Measurements from ENCODE around the gene XRCC6.
"Not testable (repeated sequence)": the region's sequence is repeated elsewhere in the genome, so short reads cannot be mapped to it uniquely, and the experiment has no call there.

The XRCC6 gene

DNA sequence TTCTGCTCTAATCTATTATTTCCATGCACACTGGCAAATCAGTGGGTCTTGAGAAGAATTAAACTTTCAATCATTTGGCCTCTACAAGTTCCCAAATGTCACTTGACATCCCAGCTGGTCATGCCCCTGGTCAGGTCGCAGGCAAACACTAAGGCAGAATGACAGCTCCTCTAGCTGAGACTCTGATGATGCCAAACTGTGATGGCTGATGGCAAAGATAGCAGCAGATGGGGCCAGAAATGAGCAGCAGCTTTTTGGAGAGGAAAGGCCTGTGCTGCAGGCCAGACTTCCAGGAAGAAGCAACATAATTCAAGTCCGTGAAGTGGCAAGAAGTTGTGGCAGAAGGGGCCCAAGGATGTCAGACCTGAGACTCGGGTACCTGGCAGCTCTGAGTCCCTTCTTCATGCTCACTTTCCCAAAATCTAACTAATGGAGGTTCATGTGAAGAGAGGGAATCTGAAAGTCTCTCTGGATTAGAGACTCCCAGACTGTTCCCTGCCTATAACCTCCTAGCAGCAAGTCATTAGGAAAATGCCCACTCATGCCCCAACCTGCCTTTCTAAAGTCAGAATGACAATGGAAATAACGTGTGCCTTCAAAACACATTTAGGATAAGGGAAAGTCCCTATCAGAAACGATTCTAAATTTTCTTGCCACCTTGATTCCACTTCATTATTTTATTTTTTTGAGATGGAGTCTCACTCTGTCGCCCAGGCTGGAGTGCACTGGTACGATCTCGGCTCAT lies 22.0 kb upstream of the XRCC6 start:
- no peak for DNase-seq

DNA sequence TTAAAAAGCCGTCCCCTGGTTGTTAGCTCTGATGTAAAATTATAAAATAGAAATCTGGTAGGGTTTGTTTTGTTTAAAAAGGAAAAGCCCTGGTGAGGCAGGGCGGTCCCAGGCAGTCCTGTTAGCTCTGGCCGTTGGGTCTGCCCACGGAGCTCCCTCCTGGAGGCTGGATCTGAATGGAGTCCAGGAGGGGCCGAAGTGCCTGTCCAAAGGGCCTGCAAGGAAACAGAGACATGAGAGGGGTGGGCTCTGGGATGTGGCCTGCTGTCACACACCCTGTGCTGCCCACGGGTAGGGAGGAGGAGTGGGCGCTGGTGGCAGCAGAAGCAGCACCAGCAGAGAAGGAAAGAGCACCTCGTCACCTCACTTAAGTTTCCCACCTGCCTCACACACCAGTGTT lies 20.1 kb upstream of the XRCC6 start:
- no peak for DNase-seq

GRCh38 chr22:41603873-41604332 lies 17.2 kb upstream of the XRCC6 start:
- peak; percentile 73 to 77 for DNase-seq

DNA sequence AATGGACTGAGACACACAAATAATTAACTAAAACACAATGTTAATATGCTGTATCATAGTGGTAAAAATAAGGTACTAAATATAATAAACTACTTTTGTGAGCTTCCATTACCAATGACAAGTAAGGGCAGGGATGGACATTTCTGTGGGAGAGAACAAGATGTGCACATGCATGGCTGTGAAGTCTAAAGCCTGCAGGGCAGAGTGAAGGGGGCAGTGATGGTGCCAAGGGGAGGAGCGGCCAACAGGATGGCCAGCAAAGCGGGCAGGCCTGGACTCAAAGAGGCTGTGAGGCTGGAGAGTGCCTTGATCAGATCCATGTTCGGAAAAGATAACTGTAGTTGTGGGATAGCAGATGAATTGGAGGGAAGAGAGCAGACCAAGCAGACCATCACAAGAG lies 12.7 kb upstream of the XRCC6 start:
- no peak for DNase-seq

DNA sequence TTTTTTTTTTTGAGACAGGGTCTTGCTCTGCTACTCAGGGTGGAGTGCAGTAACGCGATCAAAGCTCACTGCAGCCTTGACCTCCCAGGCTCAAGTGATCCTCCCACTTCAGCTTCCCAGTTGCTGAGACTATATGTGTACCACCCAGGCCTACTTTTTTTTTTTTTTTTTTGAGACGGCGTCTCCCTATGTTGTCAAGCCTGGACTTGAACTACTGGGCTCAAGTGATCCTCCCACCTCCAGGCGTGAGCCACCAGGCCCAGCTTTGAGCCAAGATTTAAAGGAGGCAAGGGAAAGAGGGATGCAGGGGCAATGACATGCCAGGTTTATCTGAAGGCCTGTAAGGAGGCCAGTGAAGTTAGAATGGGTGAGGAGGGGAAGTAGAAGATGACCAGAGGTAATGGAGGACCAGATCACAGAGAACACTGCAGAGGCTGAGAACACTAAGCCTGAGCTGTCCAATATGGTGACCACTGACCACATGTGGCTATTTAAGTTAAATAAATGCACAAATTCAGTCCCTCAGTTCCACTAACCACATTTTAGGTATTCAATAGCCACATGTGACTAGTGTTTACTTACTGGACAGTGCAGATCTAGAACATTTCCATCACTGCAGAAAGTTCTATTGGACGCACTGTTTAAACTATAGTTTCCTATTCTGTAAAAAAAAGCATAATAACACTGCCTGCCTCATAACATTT lies 8.3 kb upstream of the XRCC6 start:
- DNase-seq: no peak

GRCh38 chr22:41613456-41613855 lies 7.6 kb upstream of the XRCC6 start:
- DNase-seq: no peak

GRCh38 chr22:41619979-41620588 lies 1.0 kb upstream of the XRCC6 start:
- peak; percentile 69 to 73 for DNase-seq

DNA sequence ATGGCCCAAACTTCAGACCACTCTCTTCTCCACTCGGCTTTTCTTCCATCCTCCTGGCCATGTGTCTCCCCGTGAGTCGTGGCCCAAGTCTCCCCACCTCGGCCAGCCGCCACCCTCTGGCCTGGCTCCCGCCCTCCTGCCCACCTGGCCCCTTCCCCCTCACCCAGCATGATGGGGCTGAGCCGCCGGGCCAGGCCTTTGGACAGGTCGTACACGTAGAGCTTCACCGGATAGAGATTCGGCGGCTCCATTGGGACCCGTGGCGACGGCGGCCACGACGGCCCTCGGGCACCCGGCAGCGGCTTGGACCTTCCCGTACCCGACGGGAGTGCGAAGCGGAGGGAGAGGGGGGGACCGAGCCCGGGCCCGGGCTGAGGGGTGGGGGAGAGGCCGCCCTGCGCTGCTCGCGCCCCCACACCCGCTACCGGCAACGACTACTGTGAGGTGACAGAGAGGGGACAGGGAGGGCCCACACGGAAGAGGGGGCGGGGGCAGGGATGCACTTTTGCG lies 451 bp upstream of the XRCC6 start, which contains the start of gene DESI1:
Gene DESI1, minus strand, starts transcription at position 455 of the 510 bp plus-strand sequence. Its CDS starts 204 bp downstream, at position 251.
- DNase-seq: no peak

DNA sequence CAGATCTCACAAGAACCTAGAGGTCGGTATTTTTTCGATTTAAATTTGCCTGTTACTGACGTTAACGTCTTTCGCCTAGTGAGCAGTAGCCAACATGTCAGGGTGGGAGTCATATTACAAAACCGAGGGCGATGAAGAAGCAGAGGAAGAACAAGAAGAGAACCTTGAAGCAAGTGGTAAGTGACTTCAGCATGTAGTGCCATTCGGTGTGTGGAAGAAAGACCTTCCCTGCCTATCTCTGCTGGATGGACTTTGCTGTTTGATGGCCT lies 750 bp downstream of the XRCC6 start:
- DNase-seq: no peak

GRCh38 chr22:41625577-41625976 lies 4.5 kb downstream of the XRCC6 start:
- no peak for DNase-seq

- DNase-seq: not testable (repeated sequence)
Observed at GRCh38 chr22:41631115-41631514, 10.0 kb downstream of the XRCC6 start.

DNA sequence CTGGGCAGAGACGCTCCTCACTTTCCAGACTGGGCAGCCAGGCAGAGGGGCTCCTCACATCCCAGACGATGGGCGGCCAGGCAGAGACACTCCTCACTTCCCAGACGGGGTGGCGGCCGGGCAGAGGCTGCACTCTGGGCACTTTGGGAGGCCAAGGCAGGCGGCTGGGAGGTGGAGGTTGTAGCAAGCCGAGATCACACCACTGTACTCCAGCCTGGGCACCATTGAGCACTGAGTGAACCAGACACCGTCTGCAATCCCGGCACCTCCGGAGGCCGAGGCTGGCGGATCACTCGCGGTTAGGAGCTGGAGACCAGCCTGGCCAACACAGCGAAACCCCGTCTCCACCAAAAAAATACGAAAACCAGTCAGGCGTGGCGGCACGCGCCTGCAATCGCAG lies 10.5 kb downstream of the XRCC6 start:
- not testable (repeated sequence) for DNase-seq

DNA sequence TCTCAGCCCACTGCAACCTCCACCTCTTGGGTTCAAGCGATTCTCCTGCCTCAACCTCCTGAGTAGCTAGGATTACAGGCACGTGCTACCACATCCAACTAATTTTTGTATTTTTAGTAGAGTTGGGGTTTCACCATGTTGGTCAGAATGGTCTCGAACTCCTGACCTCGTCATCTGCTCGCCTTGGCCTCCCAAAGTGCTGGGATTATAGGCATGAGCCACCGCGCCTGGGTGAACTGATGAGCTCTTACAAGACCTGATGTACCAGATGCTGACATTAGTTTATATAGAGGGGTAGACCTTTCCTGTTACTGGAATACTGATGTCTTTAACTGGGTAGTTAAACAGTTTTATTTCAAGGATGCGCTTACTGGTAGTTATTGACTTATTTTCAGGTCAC lies 13.5 kb downstream of the XRCC6 start:
- DNase-seq: not testable (repeated sequence)

GRCh38 chr22:41636467-41636866 lies 15.4 kb downstream of the XRCC6 start:
- no peak for DNase-seq

GRCh38 chr22:41637623-41638022 lies 16.5 kb downstream of the XRCC6 start:
- not testable (repeated sequence) for DNase-seq

DNA sequence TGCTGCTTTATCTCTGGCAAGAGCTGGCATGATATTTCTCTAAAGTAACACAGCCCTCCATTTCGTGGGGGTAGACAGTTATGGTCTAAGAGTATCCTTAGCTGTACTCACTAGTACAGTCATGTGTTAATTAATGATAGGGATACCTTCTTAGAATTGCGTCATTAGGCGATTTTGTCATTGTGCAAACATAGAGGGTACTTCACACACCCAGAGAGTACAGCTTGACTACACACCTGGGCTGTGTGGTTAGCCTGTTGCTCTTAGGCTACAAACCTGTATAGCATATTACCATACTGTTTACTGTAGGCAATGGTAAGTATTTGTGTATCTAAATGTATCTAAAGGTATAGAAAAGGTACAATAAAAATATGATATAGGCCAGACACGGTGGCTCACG lies 17.0 kb downstream of the XRCC6 start:
- DNase-seq: no peak

DNA sequence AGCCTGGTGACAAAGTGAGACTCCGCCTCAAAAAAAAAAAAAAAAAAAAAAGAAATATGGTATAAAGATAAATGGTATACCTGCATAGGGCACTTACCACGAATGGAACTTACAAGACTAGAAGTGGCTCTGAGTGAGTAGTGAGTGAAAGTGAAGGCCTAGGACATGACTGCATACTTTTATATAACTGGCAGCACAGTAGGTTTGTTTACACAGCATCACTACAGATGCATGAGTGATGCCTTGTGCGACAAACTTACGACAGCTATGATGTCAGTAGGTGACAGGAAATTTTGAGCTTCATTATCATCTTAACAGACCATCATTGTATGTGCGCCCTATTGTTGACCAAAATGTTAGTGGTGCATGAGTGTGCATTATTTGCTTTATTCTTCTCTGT lies 17.7 kb downstream of the XRCC6 start:
- no peak for DNase-seq

- no peak for DNase-seq
Observed at GRCh38 chr22:41641854-41642253, 20.8 kb downstream of the XRCC6 start.

- no peak for DNase-seq
Observed at GRCh38 chr22:41642331-41643110, 21.4 kb downstream of the XRCC6 start.

DNA sequence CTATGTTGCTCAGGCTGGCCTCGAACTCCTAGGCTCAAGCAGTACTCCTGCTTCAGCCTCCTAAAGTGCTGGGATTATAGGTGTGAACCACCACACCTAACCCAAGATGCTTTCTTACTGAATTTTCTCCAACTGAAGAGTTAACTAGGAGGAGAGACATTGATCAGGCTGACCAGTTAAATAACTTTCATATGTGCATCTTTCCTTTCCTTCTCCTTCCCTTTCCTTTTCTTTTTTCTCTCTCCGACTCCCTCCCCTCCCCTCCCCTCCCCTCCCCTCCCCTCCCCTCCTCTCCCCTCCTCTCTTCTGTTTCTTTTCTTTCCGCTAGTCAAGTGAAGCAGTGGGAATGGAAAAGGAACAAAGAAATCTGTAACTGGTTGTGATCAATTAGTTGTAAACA lies 26.7 kb downstream of the XRCC6 start:
- DNase-seq: no peak

DNA sequence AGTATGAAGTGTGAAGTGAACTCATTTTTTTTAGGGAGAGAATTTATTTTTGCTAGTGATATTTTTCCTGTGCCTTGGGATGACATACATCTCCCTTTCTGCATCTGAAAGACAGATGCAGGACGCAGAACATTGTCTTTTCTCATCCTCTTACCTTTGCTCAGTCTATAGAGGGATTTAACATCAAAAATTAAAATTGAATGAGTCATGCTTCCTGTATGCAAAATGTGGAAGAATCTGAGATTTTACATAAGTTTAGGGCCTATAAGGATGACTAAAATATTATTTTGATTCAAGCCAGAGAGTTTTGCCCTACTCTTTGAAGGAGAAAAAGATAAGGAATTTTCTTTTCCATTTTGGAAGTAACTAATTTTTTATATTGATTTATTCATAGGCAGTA lies 27.3 kb downstream of the XRCC6 start:
- no peak for DNase-seq

- DNase-seq: no peak
Observed at GRCh38 chr22:41650229-41650628, 29.1 kb downstream of the XRCC6 start.

DNA sequence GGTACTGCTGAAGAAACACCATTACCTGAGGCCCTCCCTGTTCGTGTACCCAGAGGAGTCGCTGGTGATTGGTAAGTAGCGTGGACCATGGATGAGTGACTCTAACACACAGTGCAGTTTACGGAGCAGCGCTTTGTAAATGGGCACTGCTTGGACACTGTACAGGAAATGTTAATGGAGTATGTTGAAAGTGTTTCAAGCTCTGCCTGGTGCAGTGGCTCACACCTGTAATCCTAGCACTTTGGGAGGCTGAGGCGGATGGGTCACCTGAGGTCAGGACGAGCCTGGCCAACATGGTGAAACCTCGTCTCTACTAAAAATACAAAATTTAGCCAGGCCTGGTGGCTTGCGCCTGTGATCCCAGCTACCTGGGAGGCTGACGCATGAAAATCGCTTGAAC lies 29.7 kb downstream of the XRCC6 start:
- no peak for DNase-seq
